SK-N-MC (cell line): Measurements from ENCODE around the gene PHF2.

Experiments used
- EZH2 ChIP-seq: fragments of 200-600 bp; sonication (generic); IDR thresholded peaks from one replicate; pipeline ENCODE4 v1.6.1; 2017; ENCODE audit warnings: antibody characterized with exemption
- POLR2AphosphoS5 ChIP-seq: IDR thresholded peaks from 2 replicates; pipeline ENCODE4 v1.6.1; 2012; ENCODE audit warnings: mild to moderate bottlenecking, low read depth, low read length, borderline replicate concordance

GRCh38 chr9:93726147-93726546 is 149.8 kb downstream of the PHF2 start:
- TF ChIP-seq EZH2: no peak
- no peak for TF ChIP-seq POLR2AphosphoS5
